HEK293 (cell line): ENCODE data around the gene CLPX.
"Not testable (repeated sequence)": the region's sequence is repeated elsewhere in the genome, so short reads cannot be mapped to it uniquely, and the experiment has no call there.

Experiments used
- CTCF ChIA-PET: fragments of 350-600 bp; formaldehyde crosslinking; extraction: SDS; loops from one replicate; lab custom pipeline; 2021; ENCODE audit warnings: antibody characterized with exemption; lab: Yijun Ruan, JAX
- POLR2A ChIA-PET: fragments of 300-600 bp; formaldehyde crosslinking; extraction: SDS; loops from one replicate; lab custom pipeline; 2020; ENCODE audit warnings: antibody characterized with exemption, inconsistent platforms; lab: Yijun Ruan, JAX
- H3K27ac ChIP-seq: fragments of 200-500 bp; sonication (Bioruptor generic); 2 replicates; pipeline ENCODE4 v1.5.1; 2014; ENCODE audit warnings: low read depth, low read length, control low read depth, inconsistent platforms; ENCODE audit errors: extremely low read depth
- H3K36me3 ChIP-seq, 2 experiments: fragments of 200-500 bp in 1 of 2; sonication (Bioruptor generic) in 1 of 2; 1 replicate in 1 of 2; 2 replicates in 1 of 2; pipeline ENCODE4 v1.5.1; 2014 to 2017; ENCODE audit warnings: inconsistent platforms in 2 of 2, low read length in 2 of 2; ENCODE audit not compliant: control insufficient read depth in 2 of 2, insufficient read depth in 1 of 2
- H3K4me1 ChIP-seq: fragments of 200-500 bp; sonication (Bioruptor generic); 2 replicates; pipeline ENCODE4 v1.5.1; 2014; ENCODE audit warnings: mild to moderate bottlenecking, low read length, inconsistent platforms; ENCODE audit not compliant: control insufficient read depth, insufficient read depth
- H3K4me3 ChIP-seq: 2 replicates; pipeline ENCODE4 v1.5.1; 2011; ENCODE audit warnings: low read depth, mild to moderate bottlenecking, control low read depth, low read length, moderate library complexity
- H3K9me3 ChIP-seq: fragments of 200-500 bp; sonication (Bioruptor generic); 2 replicates; pipeline ENCODE4 v1.5.1; 2014; ENCODE audit warnings: low read depth, low read length, inconsistent platforms; ENCODE audit not compliant: control insufficient read depth, insufficient read depth
- GLIS2 ChIP-seq: fragments of 450-650 bp; formaldehyde crosslinking; IDR thresholded peaks from 2 replicates; pipeline ENCODE4 v1.5.1; 2016; ENCODE audit warnings: missing biosample characterization, missing genetic modification characterization
- MZF1 ChIP-seq: fragments of 450-650 bp; formaldehyde crosslinking; IDR thresholded peaks from 2 replicates; pipeline ENCODE4 v1.5.1; 2017; ENCODE audit warnings: missing biosample characterization, missing genetic modification characterization, borderline replicate concordance
- SCRT2 ChIP-seq: fragments of 450-650 bp; formaldehyde crosslinking; IDR thresholded peaks from 2 replicates; pipeline ENCODE4 v1.5.1; 2016; ENCODE audit warnings: missing biosample characterization, missing genetic modification characterization
- SETDB1 ChIP-seq: IDR thresholded peaks from one replicate; pipeline ENCODE4 v1.6.1; 2017; ENCODE audit warnings: mild to moderate bottlenecking, low read length, moderate library complexity, mixed read lengths; ENCODE audit not compliant: insufficient read length
- ZBTB7A ChIP-seq: fragments of 450-650 bp; formaldehyde crosslinking; IDR thresholded peaks from 2 replicates; pipeline ENCODE4 v1.5.1; 2016; ENCODE audit warnings: low read depth, missing biosample characterization, missing genetic modification characterization
- ZFP41 ChIP-seq: fragments of 450-650 bp; formaldehyde crosslinking; IDR thresholded peaks from 2 replicates; pipeline ENCODE4 v1.5.1; 2016; ENCODE audit warnings: missing biosample characterization, missing genetic modification characterization, borderline replicate concordance
- ZNF10 ChIP-seq: fragments of 450-650 bp; formaldehyde crosslinking; IDR thresholded peaks from 2 replicates; pipeline ENCODE4 v1.5.1; 2017; ENCODE audit warnings: missing biosample characterization, missing genetic modification characterization
- ZNF19 ChIP-seq: fragments of 450-650 bp; formaldehyde crosslinking; IDR thresholded peaks from 2 replicates; pipeline ENCODE4; 2016; ENCODE audit warnings: missing biosample characterization, missing genetic modification characterization, low read depth
- ZNF202 ChIP-seq: fragments of 450-650 bp; formaldehyde crosslinking; IDR thresholded peaks from 2 replicates; pipeline ENCODE4 v1.5.1; 2016; ENCODE audit warnings: missing biosample characterization, missing genetic modification characterization, borderline replicate concordance
- ZNF585B ChIP-seq: fragments of 450-650 bp; formaldehyde crosslinking; IDR thresholded peaks from 2 replicates; pipeline ENCODE4 v1.5.1; 2016; ENCODE audit warnings: missing biosample characterization, missing genetic modification characterization
- ZNF645 ChIP-seq: fragments of 450-650 bp; formaldehyde crosslinking; IDR thresholded peaks from 2 replicates; pipeline ENCODE4; 2016; ENCODE audit warnings: missing biosample characterization, missing genetic modification characterization
- ZNF791 ChIP-seq: fragments of 450-650 bp; formaldehyde crosslinking; IDR thresholded peaks from 2 replicates; pipeline ENCODE4 v1.5.1; 2016; ENCODE audit warnings: missing biosample characterization, missing genetic modification characterization
- ZSCAN30 ChIP-seq: fragments of 450-650 bp; IDR thresholded peaks from 2 replicates; pipeline ENCODE4 v1.5.1; 2018; ENCODE audit warnings: missing biosample characterization, mild to moderate bottlenecking, missing genetic modification characterization, moderate library complexity
- TF ChIP-seq, protein P1 (sequence below): fragments of 450-650 bp; formaldehyde crosslinking; IDR thresholded peaks from 2 replicates; pipeline ENCODE4 v1.5.1; 2017; ENCODE audit warnings: missing biosample characterization, missing genetic modification characterization
- TF ChIP-seq, protein P2 (sequence below): fragments of 450-650 bp; formaldehyde crosslinking; IDR thresholded peaks from 2 replicates; pipeline ENCODE4 v1.5.1; 2016; ENCODE audit warnings: missing biosample characterization, missing genetic modification characterization, borderline replicate concordance
- TF ChIP-seq, protein P3 (sequence below): fragments of 450-650 bp; formaldehyde crosslinking; IDR thresholded peaks from 2 replicates; pipeline ENCODE4 v1.5.1; 2016; ENCODE audit warnings: missing biosample characterization, missing genetic modification characterization

CLPX gene

GRCh38 chr15:65147902-65148301 lies 37.2 kb downstream of the CLPX start (continued):
- TF ChIP-seq, protein P1, sequence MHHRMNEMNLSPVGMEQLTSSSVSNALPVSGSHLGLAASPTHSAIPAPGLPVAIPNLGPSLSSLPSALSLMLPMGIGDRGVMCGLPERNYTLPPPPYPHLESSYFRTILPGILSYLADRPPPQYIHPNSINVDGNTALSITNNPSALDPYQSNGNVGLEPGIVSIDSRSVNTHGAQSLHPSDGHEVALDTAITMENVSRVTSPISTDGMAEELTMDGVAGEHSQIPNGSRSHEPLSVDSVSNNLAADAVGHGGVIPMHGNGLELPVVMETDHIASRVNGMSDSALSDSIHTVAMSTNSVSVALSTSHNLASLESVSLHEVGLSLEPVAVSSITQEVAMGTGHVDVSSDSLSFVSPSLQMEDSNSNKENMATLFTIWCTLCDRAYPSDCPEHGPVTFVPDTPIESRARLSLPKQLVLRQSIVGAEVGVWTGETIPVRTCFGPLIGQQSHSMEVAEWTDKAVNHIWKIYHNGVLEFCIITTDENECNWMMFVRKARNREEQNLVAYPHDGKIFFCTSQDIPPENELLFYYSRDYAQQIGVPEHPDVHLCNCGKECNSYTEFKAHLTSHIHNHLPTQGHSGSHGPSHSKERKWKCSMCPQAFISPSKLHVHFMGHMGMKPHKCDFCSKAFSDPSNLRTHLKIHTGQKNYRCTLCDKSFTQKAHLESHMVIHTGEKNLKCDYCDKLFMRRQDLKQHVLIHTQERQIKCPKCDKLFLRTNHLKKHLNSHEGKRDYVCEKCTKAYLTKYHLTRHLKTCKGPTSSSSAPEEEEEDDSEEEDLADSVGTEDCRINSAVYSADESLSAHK (tag by site-specific recombination) = no peak
- TF ChIP-seq ZSCAN30 (tag by site-specific recombination) (no peak), ZNF791 (tag by site-specific recombination) (no peak), MZF1 (no peak)

- POLR2A ChIA-PET = no interaction called here
- TF ChIP-seq, protein P2, sequence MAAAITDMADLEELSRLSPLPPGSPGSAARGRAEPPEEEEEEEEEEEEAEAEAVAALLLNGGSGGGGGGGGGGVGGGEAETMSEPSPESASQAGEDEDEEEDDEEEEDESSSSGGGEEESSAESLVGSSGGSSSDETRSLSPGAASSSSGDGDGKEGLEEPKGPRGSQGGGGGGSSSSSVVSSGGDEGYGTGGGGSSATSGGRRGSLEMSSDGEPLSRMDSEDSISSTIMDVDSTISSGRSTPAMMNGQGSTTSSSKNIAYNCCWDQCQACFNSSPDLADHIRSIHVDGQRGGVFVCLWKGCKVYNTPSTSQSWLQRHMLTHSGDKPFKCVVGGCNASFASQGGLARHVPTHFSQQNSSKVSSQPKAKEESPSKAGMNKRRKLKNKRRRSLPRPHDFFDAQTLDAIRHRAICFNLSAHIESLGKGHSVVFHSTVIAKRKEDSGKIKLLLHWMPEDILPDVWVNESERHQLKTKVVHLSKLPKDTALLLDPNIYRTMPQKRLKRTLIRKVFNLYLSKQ (tag by site-specific recombination) = no peak
- TF ChIP-seq SCRT2 (tag by site-specific recombination) = peak; percentile 64; the same call in 1 of the 2 replicates
- Histone ChIP-seq H3K4me1 (no peaks in the 10 kb centered on the region), H3K9me3 (no peaks in the 10 kb centered on the region), H3K27ac (no peak overlapping the region), H3K4me3 (no peak overlapping the region), H3K36me3 (peaks cover 18 to 26% of the 10 kb centered on the region in 2 experiments)
- CTCF ChIA-PET = no interaction called here
Observed at GRCh38 chr15:65146438-65146837, 38.7 kb downstream of the CLPX start.

DNA sequence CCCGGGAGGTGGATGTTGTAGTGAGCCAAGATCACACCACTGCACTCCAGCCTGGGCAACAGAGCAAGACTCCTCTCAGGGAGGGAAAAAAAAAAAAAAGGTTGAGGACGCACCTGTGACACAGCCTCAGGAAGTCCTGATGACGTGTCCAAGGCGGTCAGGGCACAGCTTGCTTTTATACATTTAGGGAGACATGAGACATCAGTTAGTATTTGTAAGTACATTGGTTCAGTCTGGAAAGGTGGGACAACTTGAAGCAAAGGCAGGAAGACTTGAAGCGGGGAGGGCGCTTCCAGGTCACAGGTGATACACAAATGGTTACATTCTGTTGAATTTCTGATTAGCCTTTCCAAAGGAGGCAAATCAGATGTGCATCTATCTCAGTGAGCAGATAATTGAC lies 46.5 kb downstream of the CLPX start:
- ChIA-PET POLR2A (interaction anchor here (0.5 kb wide), 1 partner anchor 146 kb away, joined by 3 read pairs; no protein-coding TSS in a partner anchor), CTCF (interaction anchor here (0.7 kb wide), 1 partner anchor 105 kb away, joined by 3 read pairs; no protein-coding TSS in a partner anchor)
- H3K27ac ChIP-seq, H3K4me3 ChIP-seq, H3K9me3 ChIP-seq, H3K4me1 ChIP-seq, H3K36me3 ChIP-seq: not testable (repeated sequence)

GRCh38 chr15:65137893-65138292 lies 47.2 kb downstream of the CLPX start:
- H3K27ac ChIP-seq, H3K4me3 ChIP-seq, H3K4me1 ChIP-seq, H3K36me3 ChIP-seq, POLR2A ChIA-PET, CTCF ChIA-PET, H3K9me3 ChIP-seq: not testable (repeated sequence)

DNA sequence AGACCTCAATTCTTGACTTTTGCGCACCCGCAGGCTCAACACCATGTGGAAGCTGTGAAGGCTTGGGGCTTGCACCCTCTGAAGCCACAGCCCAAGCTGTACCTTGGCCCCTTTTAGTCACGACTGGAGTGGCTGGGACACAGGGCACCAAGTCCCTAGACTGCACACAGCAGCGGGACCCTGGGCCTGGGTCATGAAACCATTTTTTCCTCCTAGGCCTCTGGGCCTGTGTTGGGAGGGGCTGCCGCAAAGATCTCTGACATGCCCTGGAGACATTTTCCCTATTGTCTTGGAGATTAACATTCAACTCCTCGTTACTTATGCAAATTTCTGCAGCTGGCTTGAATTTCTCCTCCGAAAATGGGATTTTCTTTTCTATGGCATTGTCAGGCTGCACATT lies 48.1 kb downstream of the CLPX start:
- POLR2A ChIA-PET, H3K9me3 ChIP-seq, CTCF ChIA-PET, H3K27ac ChIP-seq, H3K4me1 ChIP-seq, H3K4me3 ChIP-seq, H3K36me3 ChIP-seq: not testable (repeated sequence)
- peak; percentile 97 for TF ChIP-seq ZNF585B
- peak; percentile 53 for TF ChIP-seq SETDB1

DNA sequence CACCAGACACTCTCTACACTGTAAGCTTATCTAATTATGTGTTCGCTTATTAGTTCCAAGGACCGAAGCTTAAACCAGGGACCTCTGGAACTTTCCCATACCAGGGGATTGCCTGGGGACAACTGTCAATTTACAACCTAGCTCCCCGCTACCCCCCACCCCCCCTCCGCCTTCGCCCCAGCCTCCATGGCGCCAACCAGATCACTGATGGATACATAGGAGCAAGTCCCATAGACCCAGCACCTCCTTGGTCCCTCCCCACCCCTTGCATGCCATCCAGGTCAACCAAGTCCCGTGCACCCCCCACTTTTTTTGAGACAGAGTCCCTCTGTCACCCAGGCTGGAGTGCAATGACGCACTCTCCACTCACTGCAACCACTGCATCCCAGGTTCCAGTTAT lies 50.6 kb downstream of the CLPX start:
- no peak overlapping the region for H3K27ac ChIP-seq
- ChIA-PET CTCF (no interaction called here), POLR2A (interaction anchor here (1.1 to 1.7 kb wide), 3 partner anchors 19 to 99 kb away, joined by 3 to 17 read pairs (median 3); partner anchors contain the start of gene CLPX)
- H3K36me3 ChIP-seq = peaks cover 0 to 10% of the 10 kb centered on the region in 2 experiments; a peak in 2 of 3 replicates
- H3K4me3 ChIP-seq = no peak overlapping the region
- H3K9me3 ChIP-seq = no peaks in the 10 kb centered on the region
- no peaks in the 10 kb centered on the region for H3K4me1 ChIP-seq
- TF ChIP-seq GLIS2 (tag by site-specific recombination) (no peak), ZFP41 (tag by site-specific recombination) (no peak), ZNF19 (tag by site-specific recombination) (no peak), ZNF645 (tag by site-specific recombination) (no peak), ZNF10 (tag by site-specific recombination) (no peak), ZNF202 (tag by site-specific recombination) (no peak), ZBTB7A (tag by site-specific recombination) (no peak)
- TF ChIP-seq, protein P3, sequence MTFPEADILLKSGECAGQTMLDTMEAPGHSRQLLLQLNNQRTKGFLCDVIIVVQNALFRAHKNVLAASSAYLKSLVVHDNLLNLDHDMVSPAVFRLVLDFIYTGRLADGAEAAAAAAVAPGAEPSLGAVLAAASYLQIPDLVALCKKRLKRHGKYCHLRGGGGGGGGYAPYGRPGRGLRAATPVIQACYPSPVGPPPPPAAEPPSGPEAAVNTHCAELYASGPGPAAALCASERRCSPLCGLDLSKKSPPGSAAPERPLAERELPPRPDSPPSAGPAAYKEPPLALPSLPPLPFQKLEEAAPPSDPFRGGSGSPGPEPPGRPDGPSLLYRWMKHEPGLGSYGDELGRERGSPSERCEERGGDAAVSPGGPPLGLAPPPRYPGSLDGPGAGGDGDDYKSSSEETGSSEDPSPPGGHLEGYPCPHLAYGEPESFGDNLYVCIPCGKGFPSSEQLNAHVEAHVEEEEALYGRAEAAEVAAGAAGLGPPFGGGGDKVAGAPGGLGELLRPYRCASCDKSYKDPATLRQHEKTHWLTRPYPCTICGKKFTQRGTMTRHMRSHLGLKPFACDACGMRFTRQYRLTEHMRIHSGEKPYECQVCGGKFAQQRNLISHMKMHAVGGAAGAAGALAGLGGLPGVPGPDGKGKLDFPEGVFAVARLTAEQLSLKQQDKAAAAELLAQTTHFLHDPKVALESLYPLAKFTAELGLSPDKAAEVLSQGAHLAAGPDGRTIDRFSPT (tag by site-specific recombination) = no peak
